A549 (cell line): Measurements from ENCODE around the gene TRIO. TPM values are rescaled to one million over a fixed set of nuclear protein-coding genes. Genes with fewer than 3 reads are reported as not detected.

ENCODE experiments used
- ATAC-seq, 2 experiments: fragments of 200-7000 bp in 1 of 2; fragments of >200 bp in 1 of 2; cut with Nextera tagmentation in 1 of 2; cut with Tn5 transposase in 1 of 2; 3 replicates each; pipeline versions ENCODE4 v1.8.0 to v1.9.1; 2018 to 2020; ENCODE audit warnings: mild to moderate bottlenecking in 1 of 2, moderate library complexity in 1 of 2
- CTCF ChIA-PET: fragments of 300-600 bp; sonication (Branson Sonifier 250); formaldehyde crosslinking; extraction: SDS; loops from one replicate; lab custom pipeline; 2021; ENCODE audit warnings: antibody characterized with exemption, inconsistent platforms; lab: Yijun Ruan, JAX
- POLR2A ChIA-PET: fragments of 350-600 bp; formaldehyde crosslinking; extraction: SDS; loops from one replicate; lab custom pipeline; 2021; ENCODE audit warnings: antibody characterized with exemption, inconsistent platforms; lab: Yijun Ruan, JAX
- DNase-seq, 2 experiments: peaks; one replicate each; pipeline versions ENCODE4 v3.0.0 to v3.0.0-alpha.2; 2011 to 2016; ENCODE audit warnings: low read depth in 1 of 2, low spot score in 1 of 2
- FAIRE-seq: peaks from 2 replicates; lab custom pipeline; 2011; peaks lifted over from hg19 to GRCh38; lab: Jason Lieb, UNC
- H3K27ac ChIP-seq, 2 experiments: fragments of >200 bp; sonication (Bioruptor Twin); formaldehyde crosslinking; 3 replicates each; pipeline ENCODE4 v1.5.1; 2016 to 2017
- H3K4me1 ChIP-seq: fragments of >200 bp; sonication (Bioruptor Twin); formaldehyde crosslinking; 3 replicates; pipeline ENCODE4 v1.6.1; 2016
- H3K4me2 ChIP-seq: fragments of >200 bp; sonication (Bioruptor Twin); formaldehyde crosslinking; 3 replicates; pipeline ENCODE4 v1.6.1; 2016
- H3K4me3 ChIP-seq: fragments of >200 bp; sonication (Bioruptor Twin); formaldehyde crosslinking; 3 replicates; pipeline ENCODE4 v1.5.1; 2016
- H3K9me3 ChIP-seq: fragments of >200 bp; sonication (Bioruptor Twin); formaldehyde crosslinking; 3 replicates; pipeline ENCODE4 v1.6.1; 2016
- ATOH8 ChIP-seq: fragments of 250-450 bp; sonication (Bioruptor Pico); IDR thresholded peaks from 2 replicates; pipeline ENCODE4 v1.5.0; 2020; ENCODE audit warnings: low read depth, mild to moderate bottlenecking, moderate library complexity
- BHLHE40 ChIP-seq: IDR thresholded peaks from 2 replicates; pipeline ENCODE4 v1.6.1; 2012; ENCODE audit warnings: low read depth, low read length, inconsistent platforms
- CHD4 ChIP-seq: fragments of 200-600 bp; sonication (generic); IDR thresholded peaks from 2 replicates; pipeline ENCODE4 v1.6.1; 2016; ENCODE audit warnings: antibody characterized with exemption, mild to moderate bottlenecking, borderline replicate concordance
- EHMT2 ChIP-seq: fragments of 200-600 bp; sonication (generic); IDR thresholded peaks from 2 replicates; pipeline ENCODE4 v1.6.1; 2016; ENCODE audit warnings: antibody characterized with exemption, low read depth, mild to moderate bottlenecking, moderate library complexity
- ESRRA ChIP-seq: fragments of 150-350 bp; IDR thresholded peaks from 2 replicates; pipeline ENCODE4 v1.6.1; 2014; ENCODE audit warnings: mild to moderate bottlenecking, low read length, borderline replicate concordance
- FOSB ChIP-seq: fragments of 250-450 bp; sonication (Bioruptor Pico); IDR thresholded peaks from 2 replicates; pipeline ENCODE4 v1.5.0; 2020; ENCODE audit warnings: mild to moderate bottlenecking, moderate library complexity
- FOSL2 ChIP-seq, 2 experiments: fragments of 450-650 bp in 1 of 2; fragments of >200 bp in 1 of 2; sonication (Bioruptor Twin) in 1 of 2; formaldehyde crosslinking; IDR thresholded peaks; 2 replicates each; pipeline versions ENCODE4 v1.5.0 to v1.6.1; 2016 to 2020; ENCODE audit warnings: mild to moderate bottlenecking in 1 of 2, moderate library complexity in 1 of 2
- GATA3 ChIP-seq: IDR thresholded peaks from 2 replicates; pipeline ENCODE4 v1.6.1; 2012; ENCODE audit warnings: borderline replicate concordance
- HDAC2 ChIP-seq: fragments of 200-600 bp; sonication (generic); IDR thresholded peaks from 2 replicates; pipeline ENCODE4 v1.6.1; 2016
- HES2 ChIP-seq: fragments of >200 bp; sonication (Bioruptor Twin); formaldehyde crosslinking; IDR thresholded peaks from 2 replicates; pipeline ENCODE4 v1.6.1; 2016
- HEYL ChIP-seq: fragments of 250-450 bp; sonication (Bioruptor Pico); IDR thresholded peaks from 2 replicates; pipeline ENCODE4 v1.8.0; 2021; ENCODE audit warnings: mild to moderate bottlenecking, moderate library complexity
- HOXB13 ChIP-seq: fragments of 250-450 bp; sonication (Bioruptor Pico); IDR thresholded peaks from 2 replicates; pipeline ENCODE4 v1.5.0; 2020; ENCODE audit warnings: low read depth, mild to moderate bottlenecking, moderate library complexity
- HOXB5 ChIP-seq: fragments of 250-450 bp; sonication (Bioruptor Pico); IDR thresholded peaks from 2 replicates; pipeline ENCODE4 v1.5.0; 2020; ENCODE audit warnings: mild to moderate bottlenecking, moderate library complexity
- JUNB ChIP-seq: fragments of >200 bp; sonication (Bioruptor Twin); formaldehyde crosslinking; IDR thresholded peaks from 2 replicates; pipeline ENCODE4 v1.6.1; 2016
- MAZ ChIP-seq: fragments of 150-350 bp; IDR thresholded peaks from 2 replicates; pipeline ENCODE4 v1.6.1; 2014; ENCODE audit warnings: antibody characterized with exemption, low read depth, low read length, borderline replicate concordance
- MYC ChIP-seq: IDR thresholded peaks from 2 replicates; pipeline ENCODE4 v1.6.1; 2012; ENCODE audit warnings: mild to moderate bottlenecking, inconsistent platforms, low read length, improper control_type of control experiment, borderline replicate concordance
- POLR2A ChIP-seq: IDR thresholded peaks from 2 replicates; pipeline ENCODE4 v1.6.1; 2012; ENCODE audit warnings: mild to moderate bottlenecking, low read length
- POLR2AphosphoS2 ChIP-seq: conservative IDR thresholded peaks from 2 replicates; pipeline ENCODE4 v1.6.1; 2012; ENCODE audit warnings: low read length, improper control_type of control experiment, inconsistent platforms
- RAD21 ChIP-seq, 2 experiments: fragments of >200 bp in 1 of 2; sonication (Bioruptor Twin) in 1 of 2; formaldehyde crosslinking in 1 of 2; IDR thresholded peaks in 1 of 2; conservative IDR thresholded peaks in 1 of 2; 2 replicates in 1 of 2; 3 replicates in 1 of 2; pipeline ENCODE4 v1.6.1; 2012 to 2018; ENCODE audit warnings: inconsistent platforms in 1 of 2
- RCOR1 ChIP-seq: fragments of 150-350 bp; IDR thresholded peaks from 2 replicates; pipeline ENCODE4 v1.6.1; 2014; ENCODE audit warnings: antibody characterized with exemption, low read length, low read depth
- RNF2 ChIP-seq: fragments of 200-600 bp; sonication (generic); IDR thresholded peaks from 2 replicates; pipeline ENCODE4 v1.6.1; 2016; ENCODE audit warnings: low read depth, mild to moderate bottlenecking, antibody characterized with exemption, moderate library complexity, borderline replicate concordance
- SMC3 ChIP-seq: fragments of >200 bp; sonication (Bioruptor Twin); formaldehyde crosslinking; IDR thresholded peaks from 3 replicates; pipeline ENCODE4 v1.6.1; 2018; ENCODE audit warnings: inconsistent platforms
- TFCP2L1 ChIP-seq: fragments of 250-450 bp; sonication (Bioruptor Pico); IDR thresholded peaks from 2 replicates; pipeline ENCODE4 v1.5.0; 2021; ENCODE audit warnings: mild to moderate bottlenecking
- TP53 ChIP-seq: fragments of 250-450 bp; sonication (Bioruptor Pico); IDR thresholded peaks from 2 replicates; pipeline ENCODE4 v1.5.0; 2021; ENCODE audit warnings: mild to moderate bottlenecking, moderate library complexity
- ZFP36 ChIP-seq: fragments of 450-650 bp; IDR thresholded peaks from 2 replicates; pipeline ENCODE4 v1.6.1; 2014; ENCODE audit warnings: borderline replicate concordance; ENCODE audit not compliant: partially characterized antibody
- ZSCAN20 ChIP-seq: fragments of 250-450 bp; sonication (Bioruptor Pico); IDR thresholded peaks from 2 replicates; pipeline ENCODE4 v1.8.0; 2022; ENCODE audit warnings: mild to moderate bottlenecking, moderate library complexity
- WGBS: methylation state at CpG from one replicate; pipeline ENCODE4 v1.1.6; 2017; ENCODE audit errors: missing lambda C conversion rate; 5-methylcytosine and 5-hydroxymethylcytosine counted together
- polyA plus RNA-seq, 4 experiments: library from polyadenylated mRNA; depleted of rRNA in 3 of 4; stranded (reverse); fragments of >200 nt; fragmentation: RNase III in 1 of 4; extraction: RNeasy Plus Mini Kit Qiagen cat#74134 plus additional on column Dnase treatment in 1 of 4; gene quantifications; 2 replicates in 3 of 4; 3 replicates in 1 of 4; pipeline ENCODE4 v1.2.3, GENCODE V29; 2011 to 2017
- TF ChIP-seq, protein P1 (sequence below): IDR thresholded peaks from 2 replicates; pipeline ENCODE4 v1.6.1; 2012; ENCODE audit warnings: low read depth, borderline replicate concordance
- TF ChIP-seq, protein P2 (sequence below): fragments of 450-650 bp; IDR thresholded peaks from 2 replicates; pipeline ENCODE4 v1.6.1; 2014; ENCODE audit warnings: antibody characterized with exemption
- TF ChIP-seq, protein P3 (sequence below): IDR thresholded peaks from 2 replicates; pipeline ENCODE4 v1.6.1; 2012

TRIO gene
- polyA plus RNA-seq, 2 of the 4 experiments (the other 2 are of a cell fraction): 47.5 to 79.0 TPM

- POLR2A ChIA-PET: no interaction called here
- ATAC-seq (no peak), FAIRE-seq (no peak), DNase-seq (no peak)
- Histone ChIP-seq H3K27ac (no peak overlapping the region), H3K9me3 (no peaks in the 10 kb centered on the region), H3K4me2 (no peak overlapping the region), H3K4me1 (peaks cover 88% of the 10 kb centered on the region), H3K4me3 (no peak overlapping the region)
- TF ChIP-seq TP53 (no peak), FOSL2 (IDR thresholded peaks at IDR 0.05) (no peak), FOSL2 (CRISPR knock-in tag; IDR thresholded peaks at IDR 0.05) (no peak), JUNB (no peak), HES2 (no peak), EHMT2 (no peak), TFCP2L1 (no peak), GATA3 (no peak), CHD4 (no peak), FOSB (CRISPR knock-in tag) (no peak), HEYL (CRISPR knock-in tag) (no peak), RNF2 (no peak), ZFP36 (no peak), POLR2AphosphoS2 (no peak)
- WGBS: 94% methylated on average over 6 of the region's 6 CpGs
- CTCF ChIA-PET: interaction anchor here (0.9 to 1.4 kb wide), 3 partner anchors 11 to 142 kb away, joined by 3 to 4 read pairs (median 4); no protein-coding TSS in a partner anchor
Measured at GRCh38 chr5:14215901-14216300, 72.8 kb downstream of the TRIO start.

DNA sequence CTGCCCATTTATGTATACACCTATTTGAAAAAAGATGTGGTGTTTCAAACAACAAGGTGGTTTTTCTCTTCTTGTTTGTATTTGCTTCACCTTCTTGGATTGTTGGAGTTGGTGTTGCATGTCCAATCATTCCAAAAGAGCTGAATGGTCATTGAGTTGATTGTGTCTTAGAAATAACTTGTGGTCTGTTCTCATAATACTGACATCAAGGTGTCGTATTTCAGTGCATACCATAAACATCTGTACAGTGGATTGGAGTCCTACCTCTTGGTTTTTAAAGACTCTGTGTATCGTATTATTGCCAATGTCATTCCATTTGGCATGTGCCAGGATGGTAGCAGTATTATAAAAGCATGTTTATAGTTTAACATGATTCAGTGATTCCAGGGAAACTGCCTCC lies 73.2 kb downstream of the TRIO start:
- Histone ChIP-seq H3K4me1 (peaks cover 83% of the 10 kb centered on the region), H3K4me3 (no peak overlapping the region), H3K4me2 (no peak overlapping the region), H3K27ac (no peak overlapping the region; a peak in 1 of 6 replicates), H3K9me3 (no peaks in the 10 kb centered on the region)
- FAIRE-seq (no peak), DNase-seq (no peak), ATAC-seq (no peak)
- CTCF ChIA-PET: interaction anchor here (1.0 to 1.6 kb wide), 3 partner anchors 10 to 52 kb away, joined by 3 to 4 read pairs (median 4); no protein-coding TSS in a partner anchor
- WGBS: 96% methylated on average over 2 of the region's 2 CpGs
- TF ChIP-seq JUNB: no peak
- TF ChIP-seq ESRRA: no peak
- TF ChIP-seq POLR2AphosphoS2: no peak
- TF ChIP-seq GATA3: no peak
- no peak for TF ChIP-seq BHLHE40
- TF ChIP-seq ZSCAN20 (CRISPR knock-in tag): no peak
- TF ChIP-seq RAD21 (conservative IDR thresholded peaks at IDR 0.05 in 1 of 2, IDR thresholded peaks at IDR 0.05 in 1 of 2): no peak
- no peak for TF ChIP-seq HOXB5
- no peak for TF ChIP-seq POLR2A
- TF ChIP-seq, protein P1, sequence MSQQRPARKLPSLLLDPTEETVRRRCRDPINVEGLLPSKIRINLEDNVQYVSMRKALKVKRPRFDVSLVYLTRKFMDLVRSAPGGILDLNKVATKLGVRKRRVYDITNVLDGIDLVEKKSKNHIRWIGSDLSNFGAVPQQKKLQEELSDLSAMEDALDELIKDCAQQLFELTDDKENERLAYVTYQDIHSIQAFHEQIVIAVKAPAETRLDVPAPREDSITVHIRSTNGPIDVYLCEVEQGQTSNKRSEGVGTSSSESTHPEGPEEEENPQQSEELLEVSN: no peak
- no peak for TF ChIP-seq MAZ
- TF ChIP-seq ATOH8 (CRISPR knock-in tag): no peak
- no peak for TF ChIP-seq FOSL2 (IDR thresholded peaks at IDR 0.05)
- no peak for TF ChIP-seq FOSL2 (CRISPR knock-in tag; IDR thresholded peaks at IDR 0.05)
- no peak for TF ChIP-seq SMC3
- TF ChIP-seq, protein P2, sequence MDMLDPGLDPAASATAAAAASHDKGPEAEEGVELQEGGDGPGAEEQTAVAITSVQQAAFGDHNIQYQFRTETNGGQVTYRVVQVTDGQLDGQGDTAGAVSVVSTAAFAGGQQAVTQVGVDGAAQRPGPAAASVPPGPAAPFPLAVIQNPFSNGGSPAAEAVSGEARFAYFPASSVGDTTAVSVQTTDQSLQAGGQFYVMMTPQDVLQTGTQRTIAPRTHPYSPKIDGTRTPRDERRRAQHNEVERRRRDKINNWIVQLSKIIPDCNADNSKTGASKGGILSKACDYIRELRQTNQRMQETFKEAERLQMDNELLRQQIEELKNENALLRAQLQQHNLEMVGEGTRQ: no peak
- no peak for TF ChIP-seq HDAC2
- TF ChIP-seq, protein P3, sequence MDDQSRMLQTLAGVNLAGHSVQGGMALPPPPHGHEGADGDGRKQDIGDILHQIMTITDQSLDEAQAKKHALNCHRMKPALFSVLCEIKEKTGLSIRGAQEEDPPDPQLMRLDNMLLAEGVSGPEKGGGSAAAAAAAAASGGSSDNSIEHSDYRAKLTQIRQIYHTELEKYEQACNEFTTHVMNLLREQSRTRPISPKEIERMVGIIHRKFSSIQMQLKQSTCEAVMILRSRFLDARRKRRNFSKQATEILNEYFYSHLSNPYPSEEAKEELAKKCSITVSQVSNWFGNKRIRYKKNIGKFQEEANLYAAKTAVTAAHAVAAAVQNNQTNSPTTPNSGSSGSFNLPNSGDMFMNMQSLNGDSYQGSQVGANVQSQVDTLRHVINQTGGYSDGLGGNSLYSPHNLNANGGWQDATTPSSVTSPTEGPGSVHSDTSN: no peak
- no peak for TF ChIP-seq MYC
- no peak for TF ChIP-seq HOXB13 (CRISPR knock-in tag)
- no peak for TF ChIP-seq RCOR1
- TF ChIP-seq, all 56 proteins: peak for 0
- POLR2A ChIA-PET: no interaction called here
